Measurements from ENCODE around the gene RAPGEF6.

The RAPGEF6 gene

DNA sequence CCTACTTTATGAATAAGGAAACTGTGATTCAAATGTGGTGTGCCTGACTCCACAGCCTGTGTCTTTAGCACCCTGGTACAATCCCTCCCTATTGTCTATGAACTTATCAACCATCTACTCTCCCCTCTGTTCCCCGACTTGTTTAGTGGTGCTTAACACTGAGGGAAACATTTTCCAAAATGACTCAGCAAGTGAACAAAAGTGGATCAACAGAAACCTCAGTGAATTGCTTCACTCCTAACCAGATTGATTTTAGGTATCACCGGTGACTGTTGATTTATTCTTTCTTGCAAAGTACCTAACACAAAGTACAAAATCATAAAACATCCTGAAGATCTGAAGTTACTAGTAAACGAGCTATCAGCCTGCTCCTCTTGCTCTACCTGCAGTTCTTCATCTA, 42.1 kb upstream of the RAPGEF6 start:
- no peak for DNase-seq (ENCODE audit: low read depth)
- TF ChIP-seq, protein P1, sequence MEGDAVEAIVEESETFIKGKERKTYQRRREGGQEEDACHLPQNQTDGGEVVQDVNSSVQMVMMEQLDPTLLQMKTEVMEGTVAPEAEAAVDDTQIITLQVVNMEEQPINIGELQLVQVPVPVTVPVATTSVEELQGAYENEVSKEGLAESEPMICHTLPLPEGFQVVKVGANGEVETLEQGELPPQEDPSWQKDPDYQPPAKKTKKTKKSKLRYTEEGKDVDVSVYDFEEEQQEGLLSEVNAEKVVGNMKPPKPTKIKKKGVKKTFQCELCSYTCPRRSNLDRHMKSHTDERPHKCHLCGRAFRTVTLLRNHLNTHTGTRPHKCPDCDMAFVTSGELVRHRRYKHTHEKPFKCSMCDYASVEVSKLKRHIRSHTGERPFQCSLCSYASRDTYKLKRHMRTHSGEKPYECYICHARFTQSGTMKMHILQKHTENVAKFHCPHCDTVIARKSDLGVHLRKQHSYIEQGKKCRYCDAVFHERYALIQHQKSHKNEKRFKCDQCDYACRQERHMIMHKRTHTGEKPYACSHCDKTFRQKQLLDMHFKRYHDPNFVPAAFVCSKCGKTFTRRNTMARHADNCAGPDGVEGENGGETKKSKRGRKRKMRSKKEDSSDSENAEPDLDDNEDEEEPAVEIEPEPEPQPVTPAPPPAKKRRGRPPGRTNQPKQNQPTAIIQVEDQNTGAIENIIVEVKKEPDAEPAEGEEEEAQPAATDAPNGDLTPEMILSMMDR (conservative IDR thresholded peaks at IDR 0.05; ENCODE audit: control insufficient read depth, insufficient read depth, low read depth, low read length) = no peak
- H3K4me3 ChIP-seq (ENCODE audit: control insufficient read depth, low read depth, low read length) = no peak overlapping the region

DNA sequence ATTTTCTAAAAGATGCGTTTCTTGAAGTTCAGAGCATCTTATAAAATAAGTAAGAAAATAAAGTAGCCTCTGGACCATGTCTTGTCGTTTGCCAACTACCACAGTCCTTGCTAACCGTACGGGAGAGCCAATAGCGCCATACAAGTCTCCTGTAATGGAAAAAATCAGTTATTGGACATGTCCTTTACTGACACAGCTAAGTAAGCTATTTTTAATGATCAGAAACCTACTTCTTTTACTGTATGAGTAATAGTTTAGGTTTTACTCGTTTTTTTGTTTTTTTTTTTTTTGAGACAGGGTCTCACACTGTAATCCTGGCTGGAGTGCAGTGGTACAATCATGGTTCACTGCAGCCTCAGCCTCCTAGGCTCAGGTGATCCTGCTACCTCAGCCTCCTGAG, 37.7 kb upstream of the RAPGEF6 start:
- no peak overlapping the region for H3K4me3 ChIP-seq (ENCODE audit: control insufficient read depth, low read depth, low read length)
- TF ChIP-seq, protein P1 (conservative IDR thresholded peaks at IDR 0.05; ENCODE audit: control insufficient read depth, insufficient read depth, low read depth, low read length) = no peak
- no peak for DNase-seq (ENCODE audit: low read depth)

DNA sequence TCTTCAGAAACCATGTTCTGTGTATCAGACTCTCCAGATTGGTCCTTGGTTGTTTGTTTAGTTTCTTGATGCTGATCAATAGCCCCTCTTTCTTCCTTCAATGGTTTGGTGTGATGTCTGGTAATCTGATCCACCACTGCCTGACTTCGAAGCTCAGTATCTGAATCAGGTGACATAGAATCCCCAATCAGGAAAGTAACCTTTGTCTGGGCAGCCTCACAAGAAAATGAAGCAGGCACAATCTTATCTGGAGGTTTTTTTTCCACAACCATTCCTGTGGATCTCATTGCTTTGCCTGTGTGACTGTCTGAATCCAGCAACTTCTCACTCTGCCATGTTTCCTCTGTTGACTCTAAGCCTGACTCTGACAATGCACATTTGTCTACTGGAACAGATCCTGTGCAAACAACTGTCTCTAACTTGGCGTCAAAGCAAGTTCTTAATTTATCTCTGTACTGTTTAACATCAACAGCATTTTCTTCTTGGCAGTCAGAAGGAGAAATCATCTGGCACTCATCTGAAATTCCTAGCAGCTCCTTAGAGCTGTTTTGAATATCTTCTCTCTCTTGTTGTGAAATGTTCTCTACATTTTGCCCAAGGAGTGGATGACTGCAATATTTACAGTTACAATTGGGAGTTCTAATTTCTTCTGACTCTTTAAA, 37.1 kb upstream of the RAPGEF6 start:
- DNase-seq (ENCODE audit: low read depth) = peak; percentile 97
- TF ChIP-seq, protein P1 (conservative IDR thresholded peaks at IDR 0.05; ENCODE audit: control insufficient read depth, insufficient read depth, low read depth, low read length) = no peak
- no peak overlapping the region for H3K4me3 ChIP-seq (ENCODE audit: control insufficient read depth, low read depth, low read length)

DNA sequence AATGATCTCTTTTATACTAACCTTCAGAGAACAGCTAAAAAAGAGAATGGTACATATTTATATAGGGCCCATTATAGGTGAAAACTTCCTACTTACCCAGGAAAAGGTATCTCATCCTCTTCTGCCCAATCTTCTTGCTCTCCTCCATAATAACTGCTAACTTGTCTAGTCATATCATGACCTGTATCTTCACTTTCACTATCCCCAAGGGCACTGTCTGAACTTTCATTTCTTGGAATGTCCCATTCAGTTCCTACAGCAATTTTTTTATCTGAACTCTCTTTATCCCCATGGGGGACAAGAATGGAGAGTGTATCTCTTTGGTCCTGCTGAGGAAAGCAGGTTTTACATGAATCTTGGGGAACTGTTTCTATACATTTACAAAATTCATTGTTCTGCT, 36.4 kb upstream of the RAPGEF6 start:
- peak; percentile 47 for DNase-seq (ENCODE audit: low read depth)
- TF ChIP-seq, protein P1 (conservative IDR thresholded peaks at IDR 0.05; ENCODE audit: control insufficient read depth, insufficient read depth, low read depth, low read length) = no peak

DNA sequence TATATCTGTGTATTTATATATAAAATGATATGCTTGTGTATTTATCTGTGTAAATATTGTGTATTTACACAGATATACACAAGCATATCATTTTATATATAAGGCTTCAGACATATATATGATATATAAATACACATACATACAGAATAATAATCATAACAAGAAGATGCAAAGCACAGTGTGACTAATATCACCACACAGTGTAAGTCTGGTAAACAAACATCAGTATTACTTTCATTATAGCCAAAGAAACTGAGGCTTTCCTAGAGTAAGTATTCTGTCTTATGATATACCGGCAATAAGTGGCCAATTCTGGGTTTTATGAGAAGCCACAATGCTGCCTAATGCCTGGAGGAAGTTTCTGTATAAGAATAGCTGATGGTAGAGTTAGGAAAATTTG, 29.9 kb upstream of the RAPGEF6 start:
- TF ChIP-seq, protein P1 (conservative IDR thresholded peaks at IDR 0.05; ENCODE audit: control insufficient read depth, insufficient read depth, low read depth, low read length) = no peak

More for the DNA sequence above, 36.4 kb upstream of the RAPGEF6 start:
- H3K4me3 ChIP-seq (ENCODE audit: control insufficient read depth, low read depth, low read length) = no peak overlapping the region

DNA sequence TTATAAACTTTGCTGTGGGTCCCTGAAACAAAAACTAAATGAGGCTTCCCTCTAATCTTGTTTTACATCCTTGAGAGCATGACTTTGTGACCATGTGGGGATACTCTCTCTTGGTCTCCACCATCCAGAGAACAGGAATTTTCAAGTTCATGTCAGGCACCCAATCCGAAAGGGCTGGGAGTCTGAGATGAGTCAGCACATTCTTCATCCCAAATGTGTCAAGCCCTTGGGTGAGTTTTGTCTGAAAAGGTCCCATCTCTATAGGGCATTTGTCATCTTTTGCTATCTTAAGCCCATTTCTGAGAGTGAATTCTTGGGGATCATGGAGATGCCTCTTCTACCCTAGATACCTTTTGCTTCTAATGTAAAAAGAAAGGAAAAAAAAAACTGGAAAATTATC, 26.9 kb upstream of the RAPGEF6 start:
- TF ChIP-seq, protein P1 (conservative IDR thresholded peaks at IDR 0.05; ENCODE audit: control insufficient read depth, insufficient read depth, low read depth, low read length) = no peak
- DNase-seq (ENCODE audit: low read depth) = peak; percentile 11
- H3K4me3 ChIP-seq (ENCODE audit: control insufficient read depth, low read depth, low read length) = no peak overlapping the region

More for the DNA sequence above, 29.9 kb upstream of the RAPGEF6 start:
- H3K4me3 ChIP-seq (ENCODE audit: control insufficient read depth, low read depth, low read length) = no peak overlapping the region
- DNase-seq (ENCODE audit: low read depth) = no peak

All from fibroblast of mammary gland (primary cell).